Mucosa of descending colon (tissue), 3 donors: ENCODE results near the gene SPPL3. TPM values are rescaled to one million over a fixed set of nuclear protein-coding genes. Genes with fewer than 3 reads are reported as not detected.

Source experiments
- ATAC-seq: fragments of 200-7000 bp; cut with Tn5 transposase; one replicate; pipeline ENCODE4 v1.9.1; 2020; ENCODE audit warnings: mild to moderate bottlenecking, moderate library complexity
- DNase-seq, 3 donors: peaks; one replicate each; pipeline ENCODE4 v3.0.0-alpha.2; 2020
- H3K36me3 ChIP-seq: fragments of 200-600 bp; one replicate; pipeline ENCODE4 v1.8.0; 2021; ENCODE audit warnings: low read depth, mild to moderate bottlenecking
- H3K4me1 ChIP-seq: fragments of 200-600 bp; one replicate; pipeline ENCODE4 v1.8.0; 2021; ENCODE audit warnings: low read depth, mild to moderate bottlenecking
- H3K4me3 ChIP-seq: fragments of 200-600 bp; one replicate; pipeline ENCODE4 v1.8.0; 2021; ENCODE audit warnings: mild to moderate bottlenecking
- H3K9me3 ChIP-seq: fragments of 200-600 bp; one replicate; pipeline ENCODE4 v1.8.0; 2021; ENCODE audit warnings: mild to moderate bottlenecking
- CTCF ChIP-seq: fragments of 200-600 bp; IDR thresholded peaks from one replicate; pipeline ENCODE4 v1.8.0; 2022; ENCODE audit warnings: antibody characterized with exemption, mild to moderate bottlenecking
- intact Hi-C, 2 donors: fragments of 100-400 bp; cut with DNase I in 1 of 2; cut with micrococcal nuclease in 1 of 2; formaldehyde crosslinking; loops; one replicate each; pipeline versions ENCODE4 v1.11.0 to v1.11.1; 2022; cut with DNase I, micrococcal nuclease
- total RNA-seq, 3 donors: library from RNA; stranded (reverse); fragmentation: NEBNext Ultra II Directional in 2 of 3; extraction: Animal tissue kit (Norgen Biotek cat#: 25700) in 2 of 3; gene quantifications; one replicate each; pipeline versions ENCODE4 v1.2.1 to v1.2.4, GENCODE V29; 2021 to 2023
- donor health status: DM: no; HTN: no; CAD: no; lungs with moderate emphysema.
- donor health status: DM: no; HTN: no; CAD: no.
- donor health status: DM: no; HTN: yes; CAD: no.

The SPPL3 gene
- total RNA-seq, 3 donors from 2014 or later = 51.8 to 72.1 (median 65.6) TPM

GRCh38 chr12:120834489-120835303, 69.5 kb downstream of the SPPL3 start:
- Histone ChIP-seq H3K36me3 (no peaks in the 10 kb centered on the region), H3K4me1 (peaks cover 14% of the 10 kb centered on the region), H3K9me3 (no peaks in the 10 kb centered on the region), H3K4me3 (no peak overlapping the region)
- intact Hi-C loops = no loop called here
- no peak for DNase-seq
- no peak for TF ChIP-seq CTCF
- ATAC-seq = no peak

GRCh38 chr12:120833849-120834248, 70.3 kb downstream of the SPPL3 start:
- no peak overlapping the region for H3K4me3 ChIP-seq
- no peaks in the 10 kb centered on the region for H3K36me3 ChIP-seq
- intact Hi-C loops = no loop called here
- no peak for DNase-seq
- no peaks in the 10 kb centered on the region for H3K9me3 ChIP-seq
- peaks cover 21% of the 10 kb centered on the region for H3K4me1 ChIP-seq
- ATAC-seq = no peak
- TF ChIP-seq CTCF = no peak

GRCh38 chr12:120832737-120833136, 71.4 kb downstream of the SPPL3 start:
- Histone ChIP-seq H3K9me3 (no peaks in the 10 kb centered on the region), H3K36me3 (no peaks in the 10 kb centered on the region), H3K4me3 (no peak overlapping the region), H3K4me1 (peaks cover 25% of the 10 kb centered on the region)
- intact Hi-C loops = no loop called here
- TF ChIP-seq CTCF = no peak
- DNase-seq (no peak), ATAC-seq (no peak)

GRCh38 chr12:120831648-120832267, 72.4 kb downstream of the SPPL3 start:
- Histone ChIP-seq H3K36me3 (no peaks in the 10 kb centered on the region), H3K4me1 (peaks cover 25% of the 10 kb centered on the region)
- intact Hi-C loops = no loop called here

GRCh38 chr12:120830966-120831365, 73.2 kb downstream of the SPPL3 start:
- no peak for TF ChIP-seq CTCF
- peaks cover 25% of the 10 kb centered on the region for H3K4me1 ChIP-seq
- intact Hi-C loops = no loop called here
- no peak overlapping the region for H3K4me3 ChIP-seq
- no peaks in the 10 kb centered on the region for H3K36me3 ChIP-seq
- DNase-seq = no peak
- ATAC-seq = no peak
- no peaks in the 10 kb centered on the region for H3K9me3 ChIP-seq

More at GRCh38 chr12:120831648-120832267, 72.4 kb downstream of the SPPL3 start:
- Histone ChIP-seq H3K9me3 (no peaks in the 10 kb centered on the region), H3K4me3 (no peak overlapping the region)
- DNase-seq (no peak), ATAC-seq (no peak)
- TF ChIP-seq CTCF = no peak
